GM21367 (cell line): ENCODE results near the gene ANKS1A.
"Not testable (repeated sequence)": the region's sequence is repeated elsewhere in the genome, so short reads cannot be mapped to it uniquely, and the experiment has no call there.

Experiments
- ATAC-seq: cut with Tn5 transposase; IDR thresholded peaks from one replicate; pipeline ENCODE4 v1.9.1; 2021; ENCODE audit not compliant: unreplicated experiment

Gene ANKS1A

DNA sequence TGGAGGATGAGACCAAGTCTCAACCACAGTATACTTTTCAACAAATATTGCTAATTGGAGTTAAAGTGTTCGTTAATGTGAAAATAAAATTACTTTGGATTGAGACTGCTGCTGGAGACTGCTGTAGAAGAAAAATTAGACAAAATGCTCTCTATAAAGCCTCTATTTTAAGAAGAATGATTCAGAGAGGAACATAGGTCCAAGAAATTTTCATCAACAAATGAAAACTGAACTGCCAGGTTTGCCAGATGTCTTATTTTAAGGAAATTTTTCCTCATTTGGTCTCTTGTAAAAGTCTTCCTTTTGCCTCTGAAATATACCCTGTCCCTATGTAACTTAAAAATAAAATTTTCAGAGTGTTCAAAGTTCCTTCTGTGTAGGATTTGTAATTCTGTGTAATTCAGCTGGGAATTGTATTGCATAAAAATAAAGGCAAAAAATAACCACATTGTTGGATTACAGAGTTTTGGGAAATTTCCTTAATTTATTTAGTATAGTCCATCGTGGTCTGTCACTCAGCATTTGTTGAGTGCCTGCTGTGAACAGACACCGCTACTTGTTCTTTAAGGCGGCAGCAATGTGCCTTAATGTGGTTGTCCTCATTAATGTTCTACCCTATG, 27.4 kb downstream of the ANKS1A start:
- ATAC-seq = no peak

DNA sequence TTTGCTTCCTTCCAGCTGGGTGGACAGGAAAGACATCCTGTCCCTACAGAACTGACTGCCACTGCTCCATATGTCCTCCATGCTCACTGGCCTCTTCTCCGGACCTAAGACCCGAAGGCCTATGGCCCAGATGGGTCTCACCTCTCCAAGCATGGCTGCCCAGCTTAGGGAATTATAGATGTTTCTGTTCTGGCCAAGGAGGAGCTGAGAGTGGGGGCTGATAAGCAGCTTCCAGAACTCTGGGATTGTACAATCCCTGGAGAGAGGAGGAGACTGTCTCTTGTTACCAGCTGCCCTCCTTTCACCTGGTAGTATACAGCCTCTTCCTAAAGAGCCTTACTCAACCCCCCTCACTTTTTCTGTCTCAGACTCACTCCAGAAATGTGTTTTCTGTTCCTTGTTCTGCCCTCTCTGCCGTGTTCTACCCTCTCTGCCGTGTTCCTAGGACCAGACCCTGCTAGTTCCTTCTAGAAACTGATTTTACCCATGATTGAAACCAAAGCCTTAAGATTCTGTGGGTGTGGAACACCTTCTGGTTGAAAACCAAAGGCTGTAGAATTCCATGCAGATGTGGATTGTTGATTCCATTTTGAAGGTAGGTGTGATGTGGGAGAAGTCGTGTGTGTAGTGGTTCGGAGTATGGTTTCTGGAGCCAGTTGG, 28.7 kb downstream of the ANKS1A start:
- no peak for ATAC-seq

DNA sequence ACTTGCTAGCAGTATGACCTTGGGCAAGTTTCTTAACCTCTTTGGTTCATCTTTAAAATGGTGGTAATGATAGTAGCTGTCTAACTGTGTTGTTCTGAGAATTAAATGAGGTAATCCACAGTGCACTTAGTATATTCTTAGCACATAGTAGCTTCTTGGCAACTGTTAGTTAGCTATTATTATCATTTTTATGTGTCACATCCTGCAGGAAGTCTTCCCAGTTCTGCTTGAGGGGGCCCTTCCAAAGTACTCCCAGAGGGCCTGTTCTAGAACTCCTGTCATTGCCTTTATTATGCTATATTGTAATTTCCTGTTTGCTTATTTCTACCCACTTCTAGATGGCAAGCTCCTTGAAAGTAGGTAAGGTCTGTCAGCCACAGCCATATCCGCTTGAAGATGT, 30.6 kb downstream of the ANKS1A start:
- ATAC-seq = no peak

DNA sequence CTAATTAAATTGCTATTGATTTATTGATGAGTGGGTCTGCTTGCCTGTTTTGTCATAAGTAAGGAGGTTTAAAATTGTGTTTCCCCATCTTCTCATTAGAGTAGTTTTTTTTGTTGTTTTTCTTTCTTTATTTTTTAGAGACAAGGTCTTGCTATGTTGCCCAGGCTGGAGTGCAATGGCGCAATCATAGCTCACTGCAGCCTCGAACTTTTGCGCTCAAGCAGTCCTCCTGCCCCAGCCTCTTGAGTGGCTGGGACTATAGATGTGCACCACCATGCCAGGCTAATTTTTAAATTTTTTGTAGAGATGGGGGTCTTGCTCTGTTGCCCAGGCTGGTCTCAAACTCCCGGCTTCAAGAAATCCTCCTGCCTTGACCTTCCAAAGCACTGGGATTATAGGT, 31.0 kb downstream of the ANKS1A start:
- ATAC-seq = no peak

DNA sequence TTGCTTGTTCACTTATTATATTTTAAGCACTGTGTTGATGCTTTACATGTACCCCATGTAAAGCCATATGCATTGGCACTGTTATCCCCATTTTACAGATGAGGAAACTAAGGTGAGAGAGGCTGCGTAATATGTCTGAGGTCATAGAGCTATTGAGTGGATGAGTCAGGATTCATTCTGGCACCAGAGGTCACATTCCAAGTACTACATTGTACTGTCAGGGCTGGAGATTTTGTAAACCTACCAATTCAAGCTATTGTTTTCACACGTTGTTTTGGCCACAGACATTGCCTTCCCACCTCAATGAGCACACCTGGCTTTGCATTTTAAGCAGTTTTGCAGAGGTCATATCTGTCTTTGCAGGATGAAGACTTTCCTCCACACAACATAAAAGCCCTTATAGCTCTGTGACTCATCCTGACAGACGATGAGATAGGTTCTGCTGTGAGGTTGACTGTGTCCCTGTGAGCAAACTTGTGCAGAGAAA, 33.2 kb downstream of the ANKS1A start:
- no peak for ATAC-seq

DNA sequence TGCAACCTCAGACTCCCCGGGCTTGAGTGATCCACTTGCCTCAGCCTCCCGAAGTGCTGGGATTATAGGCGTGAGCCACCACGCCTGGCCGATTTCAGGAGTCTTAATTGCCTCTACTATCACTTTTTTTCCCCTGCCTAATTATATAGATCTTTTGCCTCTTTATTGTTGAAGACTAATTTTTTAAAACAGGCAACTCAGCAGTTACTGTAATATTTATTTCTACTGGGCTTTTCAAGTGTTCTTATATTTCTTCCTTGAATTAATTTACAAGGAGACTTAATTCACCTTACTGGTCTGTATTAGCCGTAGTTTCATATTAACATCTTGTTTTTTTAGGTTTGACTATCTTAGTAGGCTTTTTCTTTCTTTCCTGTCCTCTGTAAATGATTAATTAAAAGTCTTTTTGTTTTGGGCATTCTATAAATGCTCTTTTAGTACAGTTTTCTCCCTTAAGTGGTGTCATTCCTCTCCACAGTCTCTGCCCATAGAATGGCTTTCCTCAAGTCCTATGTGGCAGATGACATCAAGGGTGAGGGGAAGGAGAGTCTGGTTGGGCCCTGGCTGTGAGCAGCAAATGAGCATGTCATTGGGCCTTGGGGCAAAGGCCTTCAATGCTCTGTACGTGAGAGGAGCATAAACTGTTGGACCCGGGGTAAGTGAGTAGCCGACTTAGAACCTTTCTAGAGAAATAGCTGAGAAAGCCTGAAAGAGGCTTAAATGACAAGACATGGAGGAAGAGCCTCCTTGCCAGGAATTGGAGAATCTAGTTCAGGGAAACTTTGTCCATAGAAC, 36.0 kb downstream of the ANKS1A start:
- no peak for ATAC-seq

DNA sequence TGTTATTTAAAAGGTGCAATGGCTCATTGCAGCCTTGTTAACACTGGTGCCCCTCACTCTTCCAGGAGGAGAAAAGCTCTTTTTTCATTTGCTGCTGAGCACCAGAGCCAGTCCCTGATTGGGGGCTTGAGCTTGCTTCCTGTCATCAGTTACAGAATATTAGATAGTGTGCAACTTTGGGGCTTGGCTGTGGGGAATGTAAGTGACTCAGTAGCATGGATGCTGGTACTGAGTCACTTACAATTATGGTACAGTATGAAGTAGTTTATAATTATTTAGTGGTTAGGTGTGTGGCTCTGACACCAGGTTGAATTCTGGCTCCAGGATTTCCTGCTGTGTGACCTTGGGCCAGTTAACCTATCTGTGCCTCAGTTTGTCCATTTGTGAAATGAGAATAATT, 37.6 kb downstream of the ANKS1A start:
- ATAC-seq = no peak

DNA sequence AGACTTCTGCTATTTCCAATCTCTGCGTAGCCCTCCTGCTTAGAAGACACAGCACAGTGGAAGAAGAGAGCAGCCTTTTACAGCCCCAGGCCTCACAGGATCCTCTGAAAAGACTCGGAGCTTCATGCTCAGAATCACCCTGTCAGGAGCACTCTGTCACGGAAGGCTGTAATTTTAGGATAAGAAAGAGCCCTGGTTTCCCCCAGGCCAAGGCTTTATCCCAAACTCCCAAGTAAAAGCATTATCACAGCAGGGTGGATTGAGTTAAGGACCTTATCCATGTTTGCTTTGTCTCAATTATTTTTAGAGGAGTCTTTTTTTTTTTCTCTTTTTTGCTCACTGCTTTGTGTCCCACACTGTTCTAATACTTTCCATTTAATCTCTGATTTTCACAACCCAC, 39.2 kb downstream of the ANKS1A start:
- no peak for ATAC-seq

DNA sequence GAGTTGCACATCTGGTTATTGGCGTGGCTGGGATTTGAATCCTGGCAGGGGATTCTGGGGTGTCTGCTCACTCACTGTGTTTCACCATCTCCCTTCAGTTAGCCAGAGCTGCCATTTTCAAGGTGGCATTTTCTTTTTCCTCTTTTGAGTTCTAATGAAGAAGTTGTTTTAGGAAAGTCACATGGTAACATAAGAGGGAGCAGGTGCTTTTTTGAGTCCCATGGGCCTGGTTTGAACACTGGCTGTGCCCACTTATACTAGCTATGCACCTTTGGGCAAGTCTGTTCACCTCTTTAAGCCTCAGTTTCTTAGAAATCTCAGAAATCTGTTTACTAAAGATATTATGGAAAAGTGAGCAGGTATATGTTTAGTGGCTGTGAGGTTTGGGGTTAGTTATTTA, 39.6 kb downstream of the ANKS1A start:
- no peak for ATAC-seq

DNA sequence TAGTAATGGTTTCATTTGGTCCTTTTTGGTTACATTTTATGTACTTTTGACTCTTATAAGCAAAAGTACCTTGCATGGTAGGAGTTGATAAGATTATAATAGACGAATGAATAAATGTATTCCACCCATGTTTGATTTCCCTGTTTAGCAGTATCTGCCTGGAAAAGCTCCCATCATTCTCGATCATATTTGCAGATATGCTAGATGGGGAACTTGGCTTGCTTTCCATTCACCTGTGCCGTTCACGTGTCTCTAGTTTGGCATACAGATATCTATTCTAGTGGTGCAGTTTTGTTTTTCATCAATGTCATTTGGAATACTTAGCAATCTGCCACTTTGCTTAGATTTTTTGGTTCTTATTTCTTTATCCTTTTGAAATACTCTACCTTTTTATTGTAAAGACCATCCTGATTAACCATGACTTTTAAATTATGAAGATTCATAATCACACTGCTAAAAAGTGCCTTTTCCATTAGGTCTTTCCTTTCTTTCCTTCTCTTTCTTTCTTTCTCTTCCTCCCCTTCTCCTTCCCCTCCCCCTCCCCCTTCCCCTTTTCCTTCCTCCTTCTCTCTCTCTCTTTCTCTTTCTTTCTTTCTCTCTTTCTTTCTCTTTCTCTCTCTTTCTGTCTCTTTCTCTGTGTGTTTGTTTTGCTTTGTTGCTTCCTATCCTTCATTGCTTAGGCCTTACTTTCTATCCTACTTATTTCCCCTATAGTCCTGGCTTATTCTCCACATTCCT, 40.4 kb downstream of the ANKS1A start:
- no peak for ATAC-seq

DNA sequence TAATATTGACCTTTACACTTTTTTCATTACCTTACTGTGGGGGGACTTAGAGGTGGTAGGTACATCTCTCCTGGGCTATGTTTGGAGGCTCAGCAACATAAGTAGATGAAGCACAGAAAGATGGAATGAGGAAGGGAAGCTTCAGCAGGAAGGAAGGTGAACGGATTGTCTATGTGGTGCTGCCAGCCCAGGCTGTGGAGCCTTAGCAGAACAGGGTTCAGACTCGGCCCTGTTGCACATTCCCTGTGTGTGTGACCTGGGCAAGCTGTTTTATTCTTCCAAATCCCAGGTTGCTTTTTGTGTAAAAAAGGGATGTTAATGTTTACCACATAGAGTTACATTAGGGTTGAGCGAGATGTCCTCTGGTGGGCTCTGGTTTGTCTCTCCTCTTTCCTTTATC, 41.2 kb downstream of the ANKS1A start:
- ATAC-seq = no peak

DNA sequence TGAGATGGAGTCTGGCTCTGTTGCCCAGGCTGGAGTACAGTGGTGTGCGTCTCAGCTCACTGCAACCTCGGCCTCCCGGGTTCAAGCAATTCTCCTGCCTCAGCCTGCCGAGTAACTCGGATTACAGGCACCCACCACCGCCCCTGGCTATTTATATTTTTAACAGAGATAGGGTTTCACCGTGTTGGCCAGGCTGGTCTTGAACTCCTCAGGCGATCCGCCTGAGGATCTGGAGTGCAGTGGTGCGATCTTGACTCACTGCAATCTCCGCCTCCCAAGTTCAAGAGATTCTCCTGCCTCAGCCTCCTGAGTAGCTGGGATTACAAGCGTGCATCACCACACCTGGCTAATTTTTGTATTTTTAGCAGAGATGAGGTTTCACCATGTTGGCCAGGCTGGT, 43.1 kb downstream of the ANKS1A start:
- not testable (repeated sequence) for ATAC-seq

DNA sequence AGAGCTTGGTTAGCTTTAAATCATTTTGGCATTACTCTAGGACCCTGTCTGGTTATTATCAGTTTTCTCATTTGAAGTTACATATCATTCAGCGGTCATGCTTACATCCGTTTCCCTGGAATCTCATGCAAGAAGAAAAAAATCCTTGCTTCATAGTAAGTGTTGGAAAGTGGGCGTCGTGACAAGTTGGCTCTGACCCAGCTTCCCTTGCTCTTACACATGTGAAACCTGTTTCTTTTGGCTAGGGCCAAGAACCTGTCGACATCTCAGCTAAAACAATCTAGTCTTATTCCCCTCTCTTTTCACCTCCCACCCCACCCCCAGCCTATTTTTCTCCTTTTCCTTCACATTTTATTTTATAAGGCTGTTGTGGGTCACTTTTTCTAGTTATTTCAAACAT, 45.5 kb downstream of the ANKS1A start:
- ATAC-seq = no peak

DNA sequence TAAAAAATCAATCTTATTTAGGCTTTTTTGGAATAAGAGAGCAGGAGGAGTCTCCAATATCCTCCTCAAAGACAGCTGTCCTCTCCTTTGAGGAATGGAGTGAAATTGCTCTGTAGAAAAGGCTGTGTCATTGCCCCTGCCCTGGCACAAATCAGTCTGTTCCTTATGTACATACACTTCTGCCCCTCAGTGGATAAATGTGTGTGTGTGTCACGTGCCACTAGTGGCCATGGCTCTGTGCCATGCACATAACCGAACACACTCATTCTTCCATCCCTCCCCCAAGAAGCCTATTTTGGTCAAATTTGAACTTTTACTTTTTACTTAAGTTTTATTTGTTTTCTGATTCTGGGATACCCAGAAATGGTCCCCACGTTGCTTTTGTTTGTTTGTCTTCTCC, 49.2 kb downstream of the ANKS1A start:
- no peak for ATAC-seq

DNA sequence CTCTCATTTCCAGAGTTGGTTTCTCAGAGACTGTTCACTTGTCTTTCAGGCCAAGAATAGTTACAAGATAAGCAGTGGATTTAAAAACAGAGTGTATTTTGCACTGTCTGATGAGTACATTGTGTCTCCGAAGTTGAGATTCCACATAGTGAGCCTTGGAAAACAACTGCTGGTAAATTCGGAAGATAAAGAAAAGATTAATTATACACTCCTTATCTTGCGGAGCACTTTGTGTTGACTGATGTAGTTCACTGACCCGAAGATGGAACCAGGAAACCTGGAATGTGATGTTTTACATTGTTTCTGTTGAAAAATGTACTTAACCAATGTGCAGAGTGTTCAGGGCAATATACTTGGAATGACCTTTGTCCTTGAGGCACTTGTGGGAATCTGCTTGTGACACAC, 51.0 kb downstream of the ANKS1A start:
- ATAC-seq = no peak

DNA sequence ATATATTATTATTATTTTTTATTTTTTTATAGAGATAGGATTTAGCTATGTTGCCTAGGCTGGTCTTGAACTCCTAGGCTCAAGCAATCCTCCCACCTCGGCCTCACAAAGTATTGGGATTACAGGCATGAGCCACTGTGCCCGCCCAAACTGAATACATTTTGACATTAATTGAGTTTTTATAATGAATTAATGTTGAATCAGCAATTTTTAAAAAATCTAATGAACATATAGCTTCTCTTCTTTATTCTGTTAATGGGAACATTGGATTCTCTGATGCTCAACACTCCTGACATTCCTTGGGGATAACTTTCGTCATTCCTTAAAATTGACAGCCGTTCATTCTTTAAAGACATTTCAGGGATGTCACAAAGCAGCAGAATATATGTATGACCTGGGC, 52.4 kb downstream of the ANKS1A start:
- no peak for ATAC-seq

DNA sequence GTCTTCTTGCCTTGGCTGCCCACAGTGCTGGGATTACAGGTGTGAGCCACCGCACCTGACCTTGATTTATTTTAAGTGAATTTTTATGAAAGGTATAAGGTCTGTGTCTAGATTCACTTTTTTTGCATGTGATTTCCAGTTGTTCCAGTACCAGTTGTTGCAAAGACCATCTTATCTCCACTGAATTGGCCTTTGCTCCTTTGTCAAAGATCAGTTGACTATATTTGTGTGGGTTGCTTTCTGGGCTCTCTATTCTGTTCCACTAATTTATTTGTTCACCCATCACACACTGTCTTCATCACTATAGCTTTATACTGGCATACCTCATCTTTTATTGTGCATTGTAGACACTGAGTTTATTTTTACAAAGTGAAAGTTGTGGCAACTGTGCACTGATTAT, 56.3 kb downstream of the ANKS1A start:
- no peak for ATAC-seq

DNA sequence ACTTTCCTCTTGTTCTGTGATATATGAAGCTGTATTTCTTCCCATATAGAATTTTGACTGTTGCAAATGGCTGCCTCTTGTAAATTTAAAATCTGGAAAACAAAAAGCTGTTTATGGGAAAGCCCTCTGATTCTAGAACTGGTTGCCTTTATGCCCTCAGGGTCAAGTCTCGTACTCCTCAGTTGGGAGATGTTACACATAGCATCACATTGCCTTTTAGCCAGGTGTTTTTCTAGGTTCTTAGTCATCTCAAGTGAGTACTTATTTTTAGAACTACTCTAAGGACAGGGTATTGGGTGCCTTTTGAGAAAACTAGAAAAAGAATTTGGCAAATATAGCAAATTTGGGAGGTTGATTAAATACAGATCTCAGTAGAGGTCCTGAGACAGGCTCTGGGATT, 58.5 kb downstream of the ANKS1A start:
- ATAC-seq = no peak

DNA sequence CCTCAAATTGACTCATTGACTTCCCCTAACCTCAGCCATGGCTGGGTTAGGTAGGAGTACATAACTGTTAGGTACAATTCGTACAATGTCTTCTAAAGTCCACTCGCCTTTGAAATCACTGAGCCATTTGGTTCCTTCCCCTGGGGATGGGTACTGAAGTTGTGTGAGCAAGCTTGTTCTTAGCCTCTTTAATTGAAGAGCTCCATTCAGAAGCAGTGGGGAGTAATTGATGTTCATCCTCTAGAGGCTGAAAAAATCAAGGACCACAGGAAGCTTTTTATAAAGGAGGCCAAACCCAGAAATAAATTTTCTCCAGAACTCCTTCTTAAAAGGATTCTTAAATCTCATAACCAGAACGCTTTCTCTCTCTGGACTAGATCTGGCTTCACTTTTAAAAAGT, 60.6 kb downstream of the ANKS1A start:
- ATAC-seq = no peak

DNA sequence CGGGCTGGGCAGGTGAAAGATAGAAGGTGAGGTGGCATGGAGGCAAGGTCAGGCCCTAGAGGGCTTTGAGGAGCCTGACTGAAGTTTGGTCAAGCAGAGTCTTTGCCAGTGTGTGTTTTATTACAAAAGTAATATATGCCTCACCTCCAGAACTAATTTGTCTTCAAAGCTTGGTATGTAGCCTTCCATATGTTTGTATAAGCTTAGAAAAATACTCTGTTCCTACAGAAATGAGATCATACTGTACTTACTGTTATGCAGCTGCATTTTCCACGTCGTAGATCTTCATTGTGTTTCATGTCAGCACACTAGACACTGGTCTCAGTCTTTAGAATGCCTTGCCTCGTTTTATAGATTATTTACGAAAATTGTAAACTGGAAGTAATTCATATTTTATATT, 61.8 kb downstream of the ANKS1A start:
- ATAC-seq = no peak

DNA sequence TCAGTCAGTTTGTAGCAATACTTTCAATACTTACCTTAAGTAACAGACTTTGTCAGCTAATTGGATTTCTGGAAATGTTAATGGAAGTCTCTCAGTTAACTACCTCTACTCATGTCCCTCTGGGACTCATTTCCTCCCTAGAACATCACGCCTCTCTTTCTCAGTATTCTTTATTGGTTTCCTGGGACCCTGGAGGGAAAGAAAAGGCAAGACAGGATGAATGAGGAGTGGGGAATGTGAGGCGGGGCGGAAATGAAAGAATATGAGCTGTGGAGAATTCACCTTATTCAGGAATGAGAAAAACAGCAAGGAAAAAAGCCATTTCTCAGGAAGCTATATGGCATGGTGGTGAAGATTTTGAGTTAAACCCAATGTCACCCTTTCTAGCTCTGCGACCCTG, 62.7 kb downstream of the ANKS1A start:
- ATAC-seq = no peak
